HAP-1 (cell line): Measurements from ENCODE around the gene SPANXN5.
"Not testable (repeated sequence)": the region's sequence is repeated elsewhere in the genome, so short reads cannot be mapped to it uniquely, and the experiment has no call there.

Experiments
- DNase-seq, 2 experiments: peaks; one replicate each; pipeline ENCODE4 v3.0.0-alpha.2; 2016 to 2020; ENCODE audit warnings: low spot score in 2 of 2
- H3K27me3 ChIP-seq: fragments of 250-450 bp; sonication (Bioruptor Pico); 2 replicates; pipeline ENCODE4 v1.5.1; 2020; ENCODE audit warnings: low read depth, mild to moderate bottlenecking, moderate library complexity
- H3K36me3 ChIP-seq: fragments of 250-450 bp; sonication (Bioruptor Pico); replicated peaks from 2 replicates; pipeline ENCODE4 v1.5.1; 2020; ENCODE audit warnings: mild to moderate bottlenecking
- H3K4me1 ChIP-seq: fragments of 250-450 bp; sonication (Bioruptor Pico); 2 replicates; pipeline ENCODE4 v1.5.1; 2020; ENCODE audit warnings: mild to moderate bottlenecking
- H3K4me3 ChIP-seq: fragments of 250-450 bp; sonication (Bioruptor Pico); 2 replicates; pipeline ENCODE4 v1.5.1; 2020; ENCODE audit warnings: mild to moderate bottlenecking, moderate library complexity
- H3K9me3 ChIP-seq: fragments of 250-450 bp; sonication (Bioruptor Pico); 2 replicates; pipeline ENCODE4 v1.5.1; 2020; ENCODE audit warnings: mild to moderate bottlenecking, moderate library complexity
- in situ Hi-C: fragments of 300-500 bp; cut with MboI; formaldehyde crosslinking; loops from 3 replicates; pipeline ENCODE4 v1.14.3; 2020; ENCODE audit warnings: low sequenced_read_pairs, inconsistent platforms, mixed read lengths

SPANXN5 gene, protein sequence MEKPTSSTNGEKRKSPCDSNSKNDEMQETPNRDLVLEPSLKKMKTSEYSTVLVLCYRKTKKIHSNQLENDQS

DNA sequence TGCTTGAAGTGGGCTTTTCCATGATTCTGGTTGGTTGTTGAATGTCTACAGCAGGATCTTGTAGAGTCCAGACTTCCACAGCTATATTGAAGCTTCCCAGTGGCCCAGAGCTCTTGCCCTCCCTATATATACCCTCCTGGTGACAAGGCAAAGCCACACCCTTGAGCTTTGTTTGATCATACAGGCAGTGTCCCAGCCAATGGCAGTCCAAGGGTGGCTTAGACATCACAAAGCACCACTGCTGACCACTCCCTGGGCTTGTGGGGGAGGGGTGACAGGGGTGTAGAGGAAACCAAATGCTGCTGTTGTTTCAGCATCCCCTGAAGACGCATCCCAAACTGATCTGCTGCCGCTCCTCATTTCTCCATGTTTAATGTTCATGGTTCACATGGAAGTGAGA, at the start of gene SPANXN5:
Gene SPANXN5, minus strand, starts transcription at position 101 of the 400 bp plus-strand sequence. Its CDS starts 79 bp downstream, at position 22.
- DNase-seq, H3K4me3 ChIP-seq, H3K27me3 ChIP-seq, H3K4me1 ChIP-seq, H3K36me3 ChIP-seq, in situ Hi-C loops, H3K9me3 ChIP-seq: not testable (repeated sequence)

DNA sequence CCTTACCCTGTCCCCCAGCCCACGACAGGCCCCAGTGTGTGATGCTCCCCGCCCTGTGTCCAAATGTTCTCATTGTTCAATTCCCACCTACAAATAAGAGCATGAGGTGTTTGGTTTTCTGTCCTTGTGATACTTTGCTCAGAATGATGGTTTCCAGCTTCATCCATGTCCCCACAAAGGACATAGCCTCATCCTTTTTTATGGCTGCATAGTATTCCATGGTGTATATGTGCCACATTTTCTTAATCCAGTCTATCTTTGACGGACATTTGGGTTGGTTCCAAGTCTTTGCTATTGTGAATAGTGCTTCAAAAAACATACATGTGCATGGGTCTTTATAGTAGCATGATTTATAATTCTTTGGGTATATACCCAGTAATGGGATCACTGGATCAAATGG, 46.4 kb upstream of the SPANXN5 start:
- in situ Hi-C loops: not testable (repeated sequence)

DNA sequence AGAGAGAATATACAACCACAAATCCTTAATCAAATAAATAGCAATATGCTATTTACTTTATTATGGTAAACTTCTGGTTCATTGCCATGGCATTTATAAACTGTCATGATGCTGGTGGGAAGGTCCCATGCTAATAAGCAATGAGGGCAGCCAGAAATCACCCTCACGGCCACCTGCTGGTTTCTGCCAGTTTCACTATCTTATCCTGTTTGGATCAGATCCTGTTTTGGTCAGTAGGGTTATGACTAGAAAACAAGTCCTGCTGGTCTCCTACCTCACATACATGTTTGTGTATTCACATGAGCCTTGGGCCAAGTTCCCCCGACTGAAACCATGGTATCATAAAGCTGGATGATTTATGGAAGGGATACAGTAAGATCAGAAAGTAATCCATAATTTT, 41.9 kb upstream of the SPANXN5 start:
- Histone ChIP-seq H3K9me3 (no peaks in the 10 kb centered on the region), H3K27me3 (no peaks in the 10 kb centered on the region; the same call in 1 of the 2 replicates), H3K36me3 (no peaks in the 10 kb centered on the region), H3K4me3 (no peak overlapping the region), H3K4me1 (no peaks in the 10 kb centered on the region)
- in situ Hi-C loops: no loop called here
- DNase-seq: no peak

More for the DNA sequence above, 46.4 kb upstream of the SPANXN5 start:
- H3K27me3 ChIP-seq, H3K4me1 ChIP-seq, DNase-seq, H3K4me3 ChIP-seq, H3K36me3 ChIP-seq, H3K9me3 ChIP-seq: not testable (repeated sequence)

- in situ Hi-C loops: no loop called here
- DNase-seq: no peak
- H3K27me3 ChIP-seq: no peaks in the 10 kb centered on the region
- no peak overlapping the region for H3K4me3 ChIP-seq
- no peaks in the 10 kb centered on the region for H3K9me3 ChIP-seq
- no peaks in the 10 kb centered on the region for H3K36me3 ChIP-seq
- no peaks in the 10 kb centered on the region for H3K4me1 ChIP-seq
These were observed 33.3 kb upstream of the SPANXN5 start for GRCh38 chrX:52830551-52830950.

GRCh38 chrX:52824608-52825007, 27.4 kb upstream of the SPANXN5 start:
- H3K27me3 ChIP-seq: no peaks in the 10 kb centered on the region
- in situ Hi-C loops: no loop called here
- H3K4me1 ChIP-seq: no peaks in the 10 kb centered on the region

GRCh38 chrX:52821079-52821760, 24.0 kb upstream of the SPANXN5 start:
- DNase-seq: no peak
- no peaks in the 10 kb centered on the region for H3K9me3 ChIP-seq
- no peaks in the 10 kb centered on the region for H3K36me3 ChIP-seq
- in situ Hi-C loops: no loop called here
- no peak overlapping the region for H3K4me3 ChIP-seq
- H3K27me3 ChIP-seq: no peaks in the 10 kb centered on the region; the same call in 1 of the 2 replicates
- no peaks in the 10 kb centered on the region for H3K4me1 ChIP-seq

More at GRCh38 chrX:52824608-52825007, 27.4 kb upstream of the SPANXN5 start:
- no peaks in the 10 kb centered on the region for H3K9me3 ChIP-seq
- DNase-seq: no peak
- H3K36me3 ChIP-seq: no peaks in the 10 kb centered on the region
- H3K4me3 ChIP-seq: no peak overlapping the region

DNA sequence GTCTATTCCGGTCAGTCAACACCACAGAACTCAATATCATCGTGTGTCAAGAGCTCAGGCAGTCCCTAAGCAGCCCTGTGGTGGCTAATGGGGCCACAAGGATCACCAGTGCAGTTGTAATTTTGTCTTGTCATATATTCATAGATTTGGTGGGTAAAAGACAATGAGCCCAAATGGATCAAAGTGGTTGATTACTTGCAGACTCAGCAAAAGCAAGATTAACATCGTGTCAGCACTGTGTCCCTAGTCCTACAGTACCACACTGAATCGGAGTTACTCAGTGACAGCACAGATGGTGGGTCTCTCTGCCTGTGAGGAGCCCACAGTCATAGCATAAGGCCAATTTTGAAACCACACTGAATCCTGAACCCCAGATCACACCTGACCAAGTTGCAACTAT, 22.6 kb upstream of the SPANXN5 start:
- H3K9me3 ChIP-seq: no peaks in the 10 kb centered on the region
- H3K4me1 ChIP-seq: no peaks in the 10 kb centered on the region
- DNase-seq: no peak
- H3K4me3 ChIP-seq: no peak overlapping the region
- in situ Hi-C loops: no loop called here
- H3K27me3 ChIP-seq: no peaks in the 10 kb centered on the region; the same call in 1 of the 2 replicates
- H3K36me3 ChIP-seq: no peaks in the 10 kb centered on the region

DNA sequence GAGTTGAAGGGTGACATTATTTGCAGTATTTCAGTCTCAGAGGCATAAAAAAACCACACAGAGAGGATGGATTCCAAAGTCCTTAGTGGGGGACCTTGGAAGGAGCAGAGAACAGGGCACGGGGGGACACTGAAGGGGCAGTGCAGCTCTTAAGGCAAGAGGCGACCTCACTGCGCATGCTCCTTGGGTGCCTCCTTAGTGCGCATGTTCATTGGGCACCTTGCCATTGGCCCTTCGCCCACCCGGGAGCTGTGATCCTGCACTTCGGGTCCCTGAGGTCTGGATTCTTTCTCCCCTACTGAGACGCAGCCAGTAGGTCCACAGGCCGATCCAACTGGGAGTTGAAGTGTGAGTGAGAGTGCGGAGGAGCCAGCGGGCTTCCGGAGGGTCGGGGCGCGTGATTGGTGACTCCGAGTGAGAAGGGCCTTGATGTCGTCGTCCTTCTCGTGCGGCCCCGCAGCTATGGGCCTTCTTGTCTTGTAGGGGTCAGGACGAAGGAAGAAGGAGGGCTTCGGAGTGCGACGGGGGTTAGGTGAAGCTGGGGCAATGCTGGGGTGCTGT, 13.9 kb upstream of the SPANXN5 start, which contains the start of gene XAGE5:
Gene XAGE5, plus strand, starts transcription at position 223 of the 561 bp plus-strand sequence. CDS start 1,280 bp downstream, outside the sequence.
- DNase-seq: no peak
- in situ Hi-C loops: no loop called here
- H3K36me3 ChIP-seq: no peaks in the 10 kb centered on the region
- no peak within 1 kb of the TSS for H3K4me3 ChIP-seq
- no peaks in the 10 kb centered on the region for H3K4me1 ChIP-seq
- no peaks in the 10 kb centered on the region for H3K9me3 ChIP-seq
- peaks cover 2% of the 10 kb centered on the region; the same call in 1 of the 2 replicates for H3K27me3 ChIP-seq

- H3K9me3 ChIP-seq, H3K4me3 ChIP-seq, DNase-seq, in situ Hi-C loops, H3K4me1 ChIP-seq, H3K27me3 ChIP-seq, H3K36me3 ChIP-seq: not testable (repeated sequence)
These were observed 7.6 kb upstream of the SPANXN5 start for GRCh38 chrX:52804876-52805275.

DNA sequence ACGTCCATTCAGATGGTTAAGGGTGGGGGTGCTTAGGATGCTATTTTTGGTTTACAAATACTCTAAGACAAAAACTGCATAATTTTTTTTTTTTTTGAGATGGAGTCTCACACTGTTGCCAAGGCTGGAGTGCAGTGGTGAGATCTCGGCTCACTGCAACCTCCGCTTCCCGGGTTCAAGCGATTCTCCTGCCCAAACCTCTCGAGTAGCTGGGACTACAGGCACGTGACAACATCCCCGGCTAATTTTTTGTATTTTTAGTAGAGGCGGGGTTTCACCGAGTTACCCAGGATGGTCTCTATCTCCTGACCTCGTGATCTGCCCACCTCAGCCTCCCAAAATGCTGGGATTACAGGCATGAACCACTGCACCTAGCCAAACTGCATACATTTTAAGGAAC, 23.7 kb downstream of the SPANXN5 start:
- H3K27me3 ChIP-seq, in situ Hi-C loops, H3K4me3 ChIP-seq, DNase-seq, H3K36me3 ChIP-seq, H3K4me1 ChIP-seq, H3K9me3 ChIP-seq: not testable (repeated sequence)

GRCh38 chrX:52765983-52766382, 31.2 kb downstream of the SPANXN5 start:
- H3K36me3 ChIP-seq, H3K4me3 ChIP-seq, H3K4me1 ChIP-seq, DNase-seq, in situ Hi-C loops, H3K27me3 ChIP-seq, H3K9me3 ChIP-seq: not testable (repeated sequence)

DNA sequence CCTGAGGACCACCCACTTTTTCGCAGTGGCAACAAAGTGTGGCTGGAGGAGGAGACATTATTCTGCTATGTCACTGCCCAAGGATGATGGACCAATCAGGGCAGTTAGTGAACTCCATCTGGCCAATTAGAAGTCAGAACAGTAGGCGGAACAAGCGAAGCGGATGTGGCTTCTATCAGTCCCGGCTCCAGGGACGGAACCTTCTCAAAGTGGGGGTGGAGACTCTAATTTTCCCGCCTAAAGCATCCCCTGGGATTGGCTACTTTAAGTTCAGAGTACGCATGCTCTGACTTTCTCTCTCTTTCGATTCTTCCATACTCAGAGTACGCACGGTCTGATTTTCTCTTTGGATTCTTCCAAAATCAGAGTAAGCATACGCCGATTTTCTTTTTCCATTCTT, 46.3 kb downstream of the SPANXN5 start, which contains the start of gene SSX2B:
Gene SSX2B, plus strand, starts transcription at position 301 of the 400 bp plus-strand sequence. CDS start 1,429 bp downstream, outside the sequence.
- H3K36me3 ChIP-seq, in situ Hi-C loops, H3K4me1 ChIP-seq: not testable (repeated sequence)

More for the DNA sequence above, 46.3 kb downstream of the SPANXN5 start, which contains the start of gene SSX2B:
- H3K9me3 ChIP-seq, H3K4me3 ChIP-seq, H3K27me3 ChIP-seq, DNase-seq: not testable (repeated sequence)
